GM08714 (cell line): ENCODE data around the gene PIGH.

Source experiments
- H3K4me3 ChIP-seq: fragments of 200-500 bp; sonication (Bioruptor generic); 2 replicates; pipeline ENCODE4 v1.5.1; 2014; ENCODE audit warnings: mild to moderate bottlenecking, low read length, inconsistent platforms
- ZNF274 ChIP-seq: IDR thresholded peaks from 2 replicates; pipeline ENCODE4 v1.6.1; 2012; ENCODE audit warnings: mild to moderate bottlenecking, low read depth, low read length

PIGH gene

GRCh38 chr14:67574156-67574555 is 25.9 kb downstream of the PIGH start:
- H3K4me3 ChIP-seq = no peak overlapping the region
- TF ChIP-seq ZNF274 = no peak

DNA sequence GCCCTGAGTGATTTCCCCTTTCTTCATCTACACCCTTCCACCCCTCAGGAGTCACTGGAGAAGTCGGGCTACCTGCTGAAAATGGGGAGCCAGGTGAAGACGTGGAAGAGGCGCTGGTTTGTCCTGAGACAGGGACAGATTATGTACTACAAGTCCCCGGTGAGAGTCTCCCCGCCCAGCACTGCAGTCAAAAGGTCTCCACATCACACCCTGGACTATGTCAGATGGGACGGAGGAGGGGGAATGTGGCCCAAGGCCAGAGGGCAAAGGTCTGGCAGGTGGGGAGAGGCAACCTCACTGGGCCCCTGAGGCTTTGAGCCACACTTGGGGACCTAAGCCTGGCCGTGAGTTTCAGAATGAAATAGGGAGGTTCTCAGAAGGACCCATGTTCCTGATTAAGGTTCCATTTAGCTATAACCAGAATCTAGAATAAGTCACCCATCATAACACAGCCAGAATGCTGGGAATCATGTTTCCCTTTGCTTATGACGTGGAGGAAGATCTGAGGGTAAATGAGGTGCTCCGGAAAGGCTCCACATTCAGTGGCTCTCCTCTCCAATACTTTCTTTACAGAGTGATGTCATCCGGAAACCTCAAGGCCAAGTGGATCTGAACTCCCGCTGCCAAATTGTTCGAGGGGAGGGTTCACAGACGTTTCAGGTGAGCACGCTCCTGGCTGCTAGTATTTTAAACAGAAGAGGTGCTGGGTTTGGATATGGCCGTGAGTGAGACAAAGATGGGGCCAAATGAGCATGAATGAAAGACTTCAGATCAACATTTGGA is 26.6 kb downstream of the PIGH start:
- H3K4me3 ChIP-seq = no peak overlapping the region
- no peak for TF ChIP-seq ZNF274

GRCh38 chr14:67572608-67573007 is 27.5 kb downstream of the PIGH start:
- H3K4me3 ChIP-seq = no peak overlapping the region
- no peak for TF ChIP-seq ZNF274

- H3K4me3 ChIP-seq = no peak overlapping the region
- no peak for TF ChIP-seq ZNF274
These were observed 28.1 kb downstream of the PIGH start for GRCh38 chr14:67571991-67572323.

DNA sequence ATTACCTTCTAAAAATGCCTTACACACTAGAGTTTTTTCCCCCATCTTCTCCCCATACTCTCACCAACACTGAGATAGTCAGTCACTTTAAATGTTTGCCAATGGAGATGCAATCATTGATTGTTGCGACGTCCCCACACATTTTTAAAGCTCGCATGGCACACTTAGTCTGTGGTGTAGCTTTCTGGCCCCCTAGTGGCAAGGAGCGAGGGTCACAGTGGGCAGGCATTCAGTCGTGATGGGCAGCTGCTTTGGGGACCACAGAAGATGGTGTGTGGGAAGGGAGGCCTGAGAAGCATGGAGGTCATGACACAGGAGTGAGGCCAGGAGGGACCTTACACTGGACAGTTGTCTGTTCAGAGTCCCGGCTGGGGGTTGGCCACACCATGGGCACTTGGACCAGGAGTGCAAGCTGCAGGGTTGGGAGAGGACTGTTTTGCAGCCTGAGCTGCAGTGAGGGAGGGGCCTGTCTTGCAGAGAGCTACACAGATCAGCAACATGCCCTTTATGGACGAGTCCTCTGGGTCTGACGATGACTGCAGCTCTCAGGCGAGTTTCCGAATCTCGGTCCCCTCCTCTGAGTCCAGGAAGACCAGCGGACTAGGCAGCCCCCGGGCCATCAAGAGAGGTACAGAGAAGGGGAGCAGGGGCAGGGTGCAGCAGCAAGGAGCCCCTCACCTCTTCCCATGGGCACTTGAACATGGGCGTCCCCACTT is 28.6 kb downstream of the PIGH start:
- no peak for TF ChIP-seq ZNF274
- H3K4me3 ChIP-seq = no peak overlapping the region

DNA sequence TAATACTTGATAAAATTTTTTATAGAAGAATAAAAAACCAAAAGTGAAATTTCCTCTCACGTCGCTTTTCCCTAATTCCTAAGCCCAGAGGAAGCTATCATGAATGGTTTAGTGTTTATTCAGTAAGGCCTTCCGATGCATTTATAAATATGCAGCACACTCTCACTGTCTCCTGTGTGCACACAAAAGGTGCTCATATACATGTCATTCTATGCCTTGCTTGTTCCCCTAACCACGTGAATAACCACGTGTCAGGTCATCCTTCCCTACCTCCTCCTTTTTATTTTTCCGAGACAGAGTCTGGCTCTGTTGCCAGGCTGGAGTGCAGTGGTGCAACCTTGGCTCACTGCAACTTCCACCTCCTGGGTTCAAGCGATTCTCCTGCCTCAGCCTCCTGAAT is 29.6 kb downstream of the PIGH start:
- H3K4me3 ChIP-seq = no peak overlapping the region
- TF ChIP-seq ZNF274 = no peak

DNA sequence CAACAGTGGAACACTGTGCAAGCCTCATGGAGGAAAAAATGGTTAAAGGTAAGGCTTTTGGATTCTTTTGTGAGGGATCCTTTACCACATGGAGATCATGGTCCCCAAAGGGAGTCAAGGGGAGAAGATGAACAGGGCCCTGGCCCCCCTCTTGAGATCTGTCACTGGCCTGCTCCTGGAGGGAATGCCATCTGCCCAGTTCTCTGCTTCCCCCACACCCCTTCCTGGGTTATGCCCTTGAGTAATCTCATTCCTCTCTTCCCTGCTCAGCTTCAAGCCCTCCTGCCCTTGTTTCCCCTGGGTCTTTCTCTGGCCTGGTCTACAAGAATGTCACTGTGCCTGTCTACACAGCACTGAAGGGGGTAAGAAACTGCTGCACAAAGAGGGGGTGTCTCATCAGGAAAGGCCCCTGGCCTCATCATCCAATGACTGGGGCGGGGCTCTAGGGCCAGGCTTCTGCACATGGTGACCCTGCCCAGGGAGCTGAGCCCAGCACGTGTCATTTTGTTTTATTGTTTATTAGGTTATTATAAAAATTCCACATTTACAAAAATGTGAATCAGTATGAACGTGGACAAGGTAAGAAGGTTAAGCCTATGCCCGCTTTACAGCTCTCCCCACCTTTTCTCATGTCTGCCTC is 30.3 kb downstream of the PIGH start:
- no peak for TF ChIP-seq ZNF274
- H3K4me3 ChIP-seq = no peak overlapping the region

DNA sequence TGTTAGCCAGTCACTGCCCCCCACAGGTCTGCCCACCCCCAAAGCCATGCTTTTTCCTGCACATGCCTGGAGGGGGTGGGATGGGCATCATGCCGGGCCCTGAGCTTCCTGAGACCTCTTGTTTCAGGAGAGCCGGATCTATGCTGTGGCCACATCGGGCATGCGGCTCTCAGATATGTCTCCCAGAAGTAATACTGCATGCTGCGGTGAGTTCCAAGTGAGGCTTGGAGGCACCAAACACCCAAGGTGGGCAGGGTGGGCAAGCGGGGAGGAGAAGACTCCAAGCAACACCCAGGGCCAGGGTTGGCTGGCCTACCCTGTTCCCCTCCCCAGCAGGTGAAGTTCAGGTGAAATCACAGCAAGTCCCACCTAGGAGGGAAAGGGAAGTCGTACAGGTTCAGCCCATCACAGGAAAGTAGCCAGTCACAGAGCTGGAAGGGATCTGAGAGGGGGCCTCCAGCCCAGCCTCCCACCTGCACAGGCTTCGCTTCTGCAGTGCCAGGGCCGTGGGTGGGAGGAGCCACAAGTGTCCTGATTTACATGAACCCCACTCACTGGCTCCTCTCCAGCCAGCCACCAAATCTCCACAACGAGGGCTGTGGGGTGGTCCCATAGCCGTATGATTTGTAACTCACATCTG is 30.9 kb downstream of the PIGH start:
- no peak overlapping the region for H3K4me3 ChIP-seq
- no peak for TF ChIP-seq ZNF274

- TF ChIP-seq ZNF274 = no peak
- H3K4me3 ChIP-seq = no peak overlapping the region
These were observed 32.4 kb downstream of the PIGH start for GRCh38 chr14:67567654-67568053.

- no peak overlapping the region for H3K4me3 ChIP-seq
- no peak for TF ChIP-seq ZNF274
These were observed 33.2 kb downstream of the PIGH start for GRCh38 chr14:67566908-67567307.

DNA sequence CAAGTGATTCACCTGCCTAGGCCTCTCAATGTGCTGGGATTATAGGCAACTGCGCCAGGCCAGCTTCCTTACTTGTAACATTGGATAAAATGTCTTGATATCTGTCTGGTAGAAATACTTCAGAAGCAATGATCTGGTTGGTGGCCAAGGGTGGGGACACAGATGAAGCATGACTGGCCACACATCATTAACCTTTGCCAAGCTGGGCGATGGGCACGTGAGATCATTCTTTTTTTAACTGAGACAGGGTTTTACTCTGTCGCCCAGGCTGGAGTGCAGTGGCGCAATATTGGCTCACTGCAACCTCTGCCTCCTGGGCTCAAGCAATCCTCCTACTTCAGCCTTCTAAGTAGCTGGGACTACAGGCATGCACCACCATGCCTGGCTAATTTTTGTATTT is 35.8 kb downstream of the PIGH start:
- no peak overlapping the region for H3K4me3 ChIP-seq
- no peak for TF ChIP-seq ZNF274

GRCh38 chr14:67562776-67563150 is 37.3 kb downstream of the PIGH start:
- no peak overlapping the region for H3K4me3 ChIP-seq
- no peak for TF ChIP-seq ZNF274

- TF ChIP-seq ZNF274 = no peak
- no peak overlapping the region for H3K4me3 ChIP-seq
These were observed 37.9 kb downstream of the PIGH start for GRCh38 chr14:67562025-67562775.

- H3K4me3 ChIP-seq = no peak overlapping the region
These were observed 40.4 kb downstream of the PIGH start for GRCh38 chr14:67559639-67560038.

More at GRCh38 chr14:67559639-67560038, 40.4 kb downstream of the PIGH start:
- TF ChIP-seq ZNF274 = no peak
